Measurements from ENCODE around the gene GREB1. TPM values are rescaled to one million over a fixed set of nuclear protein-coding genes. Genes with fewer than 3 reads are reported as not detected.

Gene GREB1, protein sequence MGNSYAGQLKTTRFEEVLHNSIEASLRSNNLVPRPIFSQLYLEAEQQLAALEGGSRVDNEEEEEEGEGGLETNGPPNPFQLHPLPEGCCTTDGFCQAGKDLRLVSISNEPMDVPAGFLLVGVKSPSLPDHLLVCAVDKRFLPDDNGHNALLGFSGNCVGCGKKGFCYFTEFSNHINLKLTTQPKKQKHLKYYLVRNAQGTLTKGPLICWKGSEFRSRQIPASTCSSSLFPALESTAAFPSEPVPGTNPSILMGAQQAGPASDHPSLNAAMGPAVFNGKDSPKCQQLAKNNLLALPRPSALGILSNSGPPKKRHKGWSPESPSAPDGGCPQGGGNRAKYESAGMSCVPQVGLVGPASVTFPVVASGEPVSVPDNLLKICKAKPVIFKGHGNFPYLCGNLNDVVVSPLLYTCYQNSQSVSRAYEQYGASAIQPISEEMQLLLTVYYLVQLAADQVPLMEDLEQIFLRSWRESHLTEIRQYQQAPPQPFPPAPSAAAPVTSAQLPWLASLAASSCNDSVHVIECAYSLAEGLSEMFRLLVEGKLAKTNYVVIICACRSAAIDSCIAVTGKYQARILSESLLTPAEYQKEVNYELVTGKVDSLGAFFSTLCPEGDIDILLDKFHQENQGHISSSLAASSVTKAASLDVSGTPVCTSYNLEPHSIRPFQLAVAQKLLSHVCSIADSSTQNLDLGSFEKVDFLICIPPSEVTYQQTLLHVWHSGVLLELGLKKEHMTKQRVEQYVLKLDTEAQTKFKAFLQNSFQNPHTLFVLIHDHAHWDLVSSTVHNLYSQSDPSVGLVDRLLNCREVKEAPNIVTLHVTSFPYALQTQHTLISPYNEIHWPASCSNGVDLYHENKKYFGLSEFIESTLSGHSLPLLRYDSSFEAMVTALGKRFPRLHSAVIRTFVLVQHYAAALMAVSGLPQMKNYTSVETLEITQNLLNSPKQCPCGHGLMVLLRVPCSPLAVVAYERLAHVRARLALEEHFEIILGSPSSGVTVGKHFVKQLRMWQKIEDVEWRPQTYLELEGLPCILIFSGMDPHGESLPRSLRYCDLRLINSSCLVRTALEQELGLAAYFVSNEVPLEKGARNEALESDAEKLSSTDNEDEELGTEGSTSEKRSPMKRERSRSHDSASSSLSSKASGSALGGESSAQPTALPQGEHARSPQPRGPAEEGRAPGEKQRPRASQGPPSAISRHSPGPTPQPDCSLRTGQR (N-terminal part only)
- total RNA-seq (10 to 100 TPM in 1 of 6 donors, 1 to 10 TPM in 5; 3.5 to 16.1 (median 5.6) TPM), polyA plus RNA-seq (1 to 10 TPM; 6.2 to 6.8 TPM)

DNA sequence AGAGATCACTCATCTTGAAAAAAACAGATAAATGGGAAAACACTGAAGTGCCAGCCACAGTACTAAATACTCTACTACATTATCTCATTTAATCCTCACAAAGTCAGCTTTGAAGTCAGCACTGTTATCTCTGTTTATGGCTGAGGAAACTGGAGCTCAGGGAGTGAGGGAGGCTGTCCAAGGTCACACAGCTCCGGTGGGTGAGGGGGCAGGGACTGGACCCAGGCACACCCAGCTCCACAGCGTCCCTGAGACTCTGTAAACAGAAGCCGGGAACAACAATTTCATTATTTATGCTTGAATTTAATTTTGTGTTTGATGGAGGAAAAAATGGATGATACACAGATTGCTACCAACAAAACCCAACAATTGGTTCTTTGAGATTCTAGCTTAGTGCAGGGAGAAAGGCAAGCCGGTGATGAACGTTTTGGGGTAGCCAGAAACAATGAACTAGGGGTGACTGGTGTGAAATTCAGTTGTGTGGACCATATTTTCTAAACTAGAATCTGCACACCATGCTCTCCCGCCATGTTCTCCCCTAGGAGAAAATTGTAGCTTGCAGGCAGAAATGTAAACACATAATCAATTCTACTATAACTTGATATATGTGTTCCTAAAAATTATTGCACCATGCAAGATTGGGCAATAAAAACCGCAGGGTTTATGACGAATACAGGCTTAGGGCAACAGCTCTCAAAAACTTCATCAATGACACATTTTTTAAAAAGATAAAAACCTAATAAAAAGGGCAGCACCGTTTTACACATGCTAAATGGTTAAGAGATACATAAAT lies at the start of gene GREB1:
Gene GREB1, plus strand, starts transcription at position 768 of the 793 bp plus-strand sequence. CDS start 22,570 bp downstream, outside the sequence.
- Histone ChIP-seq H3K9me3 (no peaks in the 10 kb centered on the region), H3K36me3 (no peaks in the 10 kb centered on the region), H3K4me3 (no peak within 1 kb of the TSS), H3K4me1 (peaks cover 7 to 20% (median 11%) of the 10 kb centered on the region in 3 donors), H3K27me3 (no peaks in the 10 kb centered on the region), H3K27ac (no peak within 1 kb of the TSS)
- intact Hi-C loops (cut with DNase I) = no loop called here
- ATAC-seq (peak in 3 of 4 donors; percentile 23 to 61 (median 50)), FAIRE-seq (no peak), DNase-seq (no peak)
- WGBS, 2 donors = 37 to 42% methylated on average over 9 of the region's 9 CpGs
- TF ChIP-seq, protein P1, sequence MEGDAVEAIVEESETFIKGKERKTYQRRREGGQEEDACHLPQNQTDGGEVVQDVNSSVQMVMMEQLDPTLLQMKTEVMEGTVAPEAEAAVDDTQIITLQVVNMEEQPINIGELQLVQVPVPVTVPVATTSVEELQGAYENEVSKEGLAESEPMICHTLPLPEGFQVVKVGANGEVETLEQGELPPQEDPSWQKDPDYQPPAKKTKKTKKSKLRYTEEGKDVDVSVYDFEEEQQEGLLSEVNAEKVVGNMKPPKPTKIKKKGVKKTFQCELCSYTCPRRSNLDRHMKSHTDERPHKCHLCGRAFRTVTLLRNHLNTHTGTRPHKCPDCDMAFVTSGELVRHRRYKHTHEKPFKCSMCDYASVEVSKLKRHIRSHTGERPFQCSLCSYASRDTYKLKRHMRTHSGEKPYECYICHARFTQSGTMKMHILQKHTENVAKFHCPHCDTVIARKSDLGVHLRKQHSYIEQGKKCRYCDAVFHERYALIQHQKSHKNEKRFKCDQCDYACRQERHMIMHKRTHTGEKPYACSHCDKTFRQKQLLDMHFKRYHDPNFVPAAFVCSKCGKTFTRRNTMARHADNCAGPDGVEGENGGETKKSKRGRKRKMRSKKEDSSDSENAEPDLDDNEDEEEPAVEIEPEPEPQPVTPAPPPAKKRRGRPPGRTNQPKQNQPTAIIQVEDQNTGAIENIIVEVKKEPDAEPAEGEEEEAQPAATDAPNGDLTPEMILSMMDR (IDR thresholded peaks at IDR 0.05) = no peak

DNA sequence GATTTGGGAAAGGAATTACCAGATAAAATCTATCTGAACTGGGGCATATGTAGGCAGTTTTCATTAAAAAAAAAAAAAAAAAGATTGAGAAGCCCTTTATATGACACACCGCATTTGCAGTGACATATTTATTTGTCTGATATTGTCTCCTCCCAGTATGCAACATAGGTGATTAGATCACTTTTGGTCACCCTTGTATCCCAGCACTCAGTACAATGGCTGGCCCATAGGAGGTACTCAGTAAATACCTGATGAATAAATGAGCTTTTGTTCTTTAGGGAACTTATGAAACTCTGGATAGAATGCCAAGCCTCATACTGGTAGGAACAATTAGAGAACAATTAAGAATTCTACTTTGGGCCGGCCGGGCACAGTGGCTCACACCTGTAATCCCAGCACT lies 45.0 kb upstream of the GREB1 start:
- Histone ChIP-seq H3K4me3 (no peak overlapping the region), H3K36me3 (no peaks in the 10 kb centered on the region), H3K9me3 (no peaks in the 10 kb centered on the region), H3K27me3 (no peaks in the 10 kb centered on the region), H3K27ac (no peak overlapping the region), H3K4me1 (peaks cover 0 to 4% (median 0%) of the 10 kb centered on the region in 3 donors)
- DNase-seq (no peak), FAIRE-seq (no peak), ATAC-seq (no peak)
- intact Hi-C loops (cut with DNase I) = no loop called here
- TF ChIP-seq, protein P1 (IDR thresholded peaks at IDR 0.05) = no peak
- WGBS, 2 donors = 57 to 61% methylated on average over 3 of the region's 3 CpGs

DNA sequence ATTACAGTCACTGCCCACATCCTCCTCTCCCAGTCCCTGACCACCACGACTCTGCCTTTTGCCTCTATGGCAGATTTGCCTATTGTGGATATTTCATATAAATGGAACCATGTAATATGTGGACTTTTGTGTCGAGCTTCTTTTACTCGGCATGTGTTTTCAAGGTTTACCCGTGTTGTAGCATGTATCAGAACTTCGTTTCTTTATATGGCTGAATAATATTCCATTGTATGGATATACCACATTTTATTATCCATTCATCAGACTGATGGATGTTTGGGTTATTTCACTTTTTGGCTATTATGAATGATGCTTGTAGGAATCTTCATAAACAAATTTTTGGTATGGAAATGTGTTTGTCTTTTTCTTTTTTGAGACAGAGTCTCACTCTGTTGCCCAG lies 43.7 kb upstream of the GREB1 start:
- FAIRE-seq = no peak

More for the DNA sequence above, 43.7 kb upstream of the GREB1 start:
- no peaks in the 10 kb centered on the region for H3K4me1 ChIP-seq
- 90 to 97% methylated on average over 5 of the region's 5 CpGs for WGBS, 2 donors
- H3K36me3 ChIP-seq = no peaks in the 10 kb centered on the region
- H3K27me3 ChIP-seq = no peaks in the 10 kb centered on the region
- intact Hi-C loops (cut with DNase I) = no loop called here
- DNase-seq (no peak), ATAC-seq (no peak)
- no peaks in the 10 kb centered on the region for H3K9me3 ChIP-seq
- H3K27ac ChIP-seq = no peak overlapping the region
- TF ChIP-seq, protein P1 (IDR thresholded peaks at IDR 0.05) = no peak
- H3K4me3 ChIP-seq = no peak overlapping the region
